ENCODE measurements around the gene MRGPRF.

Gene MRGPRF

DNA sequence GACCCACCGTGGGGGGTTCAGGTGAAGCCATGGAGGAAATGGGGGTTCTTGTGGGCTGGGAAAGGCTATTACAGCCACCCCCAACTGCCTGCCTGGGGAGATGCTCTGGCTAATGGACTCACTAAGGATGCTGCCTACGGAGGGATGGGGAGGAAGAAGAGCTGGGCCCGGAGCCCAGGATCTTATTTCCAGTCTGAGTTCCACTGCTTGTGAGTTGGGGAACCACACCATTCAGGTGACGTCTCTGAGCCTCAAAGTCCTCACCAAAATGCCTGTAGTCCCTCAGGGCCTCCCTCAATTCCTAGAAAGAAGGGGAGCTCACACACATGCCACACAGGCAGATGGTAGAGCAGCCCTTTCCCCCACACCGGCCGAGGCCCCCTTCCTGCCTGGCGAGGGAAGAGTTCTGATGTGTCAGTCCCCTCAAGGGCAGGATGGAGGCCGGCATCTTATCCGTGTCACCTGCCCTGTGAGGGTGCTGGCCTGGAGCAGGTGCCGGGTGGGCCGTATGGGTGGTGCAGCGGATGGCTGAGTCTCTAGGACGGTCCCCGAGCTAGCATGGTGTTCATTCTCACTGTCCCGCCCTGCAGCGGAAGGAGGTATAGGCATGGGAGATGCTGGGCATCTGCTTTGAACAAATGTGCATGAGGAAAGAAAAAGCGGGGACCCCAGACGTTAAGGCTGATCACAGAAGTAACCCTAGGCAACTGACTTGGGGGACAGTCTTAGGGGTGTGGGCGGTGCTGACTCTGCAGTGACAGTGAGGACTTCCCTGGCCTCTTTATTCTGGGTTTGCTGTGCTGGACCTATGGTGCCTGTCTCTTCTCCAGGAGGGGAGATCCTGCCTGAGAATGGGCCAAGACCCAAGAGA is 15.7 kb downstream of the MRGPRF start:
- TF ChIP-seq, protein P1, sequence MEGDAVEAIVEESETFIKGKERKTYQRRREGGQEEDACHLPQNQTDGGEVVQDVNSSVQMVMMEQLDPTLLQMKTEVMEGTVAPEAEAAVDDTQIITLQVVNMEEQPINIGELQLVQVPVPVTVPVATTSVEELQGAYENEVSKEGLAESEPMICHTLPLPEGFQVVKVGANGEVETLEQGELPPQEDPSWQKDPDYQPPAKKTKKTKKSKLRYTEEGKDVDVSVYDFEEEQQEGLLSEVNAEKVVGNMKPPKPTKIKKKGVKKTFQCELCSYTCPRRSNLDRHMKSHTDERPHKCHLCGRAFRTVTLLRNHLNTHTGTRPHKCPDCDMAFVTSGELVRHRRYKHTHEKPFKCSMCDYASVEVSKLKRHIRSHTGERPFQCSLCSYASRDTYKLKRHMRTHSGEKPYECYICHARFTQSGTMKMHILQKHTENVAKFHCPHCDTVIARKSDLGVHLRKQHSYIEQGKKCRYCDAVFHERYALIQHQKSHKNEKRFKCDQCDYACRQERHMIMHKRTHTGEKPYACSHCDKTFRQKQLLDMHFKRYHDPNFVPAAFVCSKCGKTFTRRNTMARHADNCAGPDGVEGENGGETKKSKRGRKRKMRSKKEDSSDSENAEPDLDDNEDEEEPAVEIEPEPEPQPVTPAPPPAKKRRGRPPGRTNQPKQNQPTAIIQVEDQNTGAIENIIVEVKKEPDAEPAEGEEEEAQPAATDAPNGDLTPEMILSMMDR (IDR thresholded peaks at IDR 0.05; ENCODE audit: low read depth, low read length): no peak
- no peak for DNase-seq

DNA sequence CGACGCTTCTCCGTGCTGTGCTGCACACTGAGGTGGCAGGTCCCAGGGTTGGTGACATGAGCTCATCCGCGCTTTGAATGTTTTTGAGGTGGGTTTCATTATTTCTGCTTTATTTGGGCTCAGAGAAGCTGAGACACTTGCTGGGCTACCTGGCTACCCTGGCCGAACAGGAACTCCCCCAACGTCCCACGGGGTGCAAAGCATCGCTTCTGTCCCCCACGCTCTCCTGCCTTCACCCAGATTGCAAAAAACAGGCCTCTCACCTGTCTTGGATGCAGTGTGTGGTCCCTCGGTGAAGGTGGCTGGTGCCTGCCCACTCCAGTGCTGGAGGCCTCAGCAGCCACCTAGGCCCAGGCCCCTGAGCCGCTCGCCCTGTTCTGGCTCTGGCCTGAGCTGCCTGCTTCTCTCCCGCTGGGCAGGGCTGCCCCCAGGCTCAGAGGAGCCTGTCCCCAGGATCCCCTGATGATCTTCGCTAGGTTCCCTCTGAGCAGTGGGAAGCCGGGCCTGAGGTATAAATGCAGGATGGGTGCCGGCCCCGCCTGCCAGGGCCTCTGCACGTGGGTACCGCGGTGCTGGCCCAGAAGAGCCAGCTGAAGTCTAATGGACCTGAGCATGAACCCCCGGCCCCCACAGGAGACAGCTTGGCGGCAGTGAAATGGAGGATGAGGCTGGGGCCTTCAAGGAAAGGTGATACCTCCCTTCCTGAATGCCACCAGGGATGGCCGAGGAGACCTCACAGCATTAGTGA is 16.5 kb downstream of the MRGPRF start:
- no peak overlapping the region for H3K27ac ChIP-seq
- H3K4me3 ChIP-seq (ENCODE audit: low read depth, low read length): no peak overlapping the region
- no peaks in the 10 kb centered on the region for H3K36me3 ChIP-seq
- no peaks in the 10 kb centered on the region for H3K27me3 ChIP-seq (ENCODE audit: insufficient read depth, low read depth, severe bottlenecking)
- H3K9me3 ChIP-seq (ENCODE audit: severe bottlenecking): no peaks in the 10 kb centered on the region
- TF ChIP-seq, protein P1 (IDR thresholded peaks at IDR 0.05; ENCODE audit: low read depth, low read length): no peak
- no peak for DNase-seq

More for the DNA sequence above, 15.7 kb downstream of the MRGPRF start:
- H3K9me3 ChIP-seq (ENCODE audit: severe bottlenecking): no peaks in the 10 kb centered on the region
- no peak overlapping the region for H3K27ac ChIP-seq
- H3K27me3 ChIP-seq (ENCODE audit: insufficient read depth, low read depth, severe bottlenecking): no peaks in the 10 kb centered on the region
- H3K36me3 ChIP-seq: no peaks in the 10 kb centered on the region
- H3K4me3 ChIP-seq (ENCODE audit: low read depth, low read length): no peak overlapping the region

DNA sequence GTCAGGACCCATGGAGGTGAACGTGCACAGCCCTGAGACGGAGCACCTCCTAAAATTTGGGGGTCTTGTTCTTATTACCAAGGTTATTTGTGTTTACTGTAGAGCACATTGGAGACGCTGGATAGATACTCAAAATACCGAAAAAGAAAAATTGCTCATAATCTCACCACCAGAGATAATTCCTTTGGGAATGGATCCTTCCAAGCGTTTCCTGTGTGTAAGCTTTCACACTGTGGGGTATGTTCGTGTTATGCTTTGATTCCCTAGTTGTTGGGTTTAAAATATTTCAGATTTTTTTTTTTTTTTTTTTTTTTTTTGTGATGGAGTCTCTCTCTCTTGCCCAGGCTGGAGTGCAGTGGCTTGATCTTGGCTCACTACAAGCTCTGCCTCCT is 18.2 kb downstream of the MRGPRF start:
- Histone ChIP-seq H3K36me3 (no peaks in the 10 kb centered on the region), H3K27ac (no peak overlapping the region), H3K9me3 (ENCODE audit: severe bottlenecking) (no peaks in the 10 kb centered on the region), H3K27me3 (ENCODE audit: insufficient read depth, low read depth, severe bottlenecking) (no peaks in the 10 kb centered on the region), H3K4me3 (ENCODE audit: low read depth, low read length) (no peak overlapping the region)
- TF ChIP-seq, protein P1 (IDR thresholded peaks at IDR 0.05; ENCODE audit: low read depth, low read length): no peak
- DNase-seq: no peak

DNA sequence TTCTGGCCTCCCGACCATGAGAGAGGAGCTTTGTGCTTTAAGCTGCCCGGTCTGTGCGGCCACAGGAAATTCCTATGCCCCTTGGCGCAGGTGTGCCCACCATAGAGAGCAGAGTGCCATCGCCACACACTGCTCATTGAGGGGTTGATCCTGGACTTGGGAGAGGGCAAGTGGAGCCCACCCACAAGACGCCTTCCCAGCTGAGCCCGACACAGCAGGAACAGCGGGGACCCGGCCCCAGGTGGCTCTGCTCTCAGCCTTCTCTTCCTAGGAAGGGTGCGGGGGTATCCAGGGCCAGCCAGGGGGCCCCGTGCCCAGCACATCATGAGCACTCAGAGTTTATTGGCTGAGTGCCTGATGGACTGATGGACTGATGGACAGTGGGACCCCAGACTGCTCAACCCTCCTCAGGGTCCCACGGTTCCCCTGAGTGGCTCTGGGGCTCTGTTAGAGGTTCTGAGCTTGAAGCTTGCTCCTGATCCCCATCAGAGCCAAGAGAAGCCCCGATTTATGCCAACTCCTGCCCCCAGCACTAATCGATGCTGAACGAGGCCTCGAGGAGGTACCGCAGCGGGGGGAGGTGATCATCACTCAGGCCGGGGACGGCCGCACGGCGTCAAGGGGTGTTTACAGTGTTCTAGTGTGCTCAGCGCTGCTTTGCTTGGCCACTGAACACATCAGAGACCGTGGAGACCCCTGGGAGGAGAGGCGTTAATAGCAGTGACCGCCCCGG is 18.7 kb downstream of the MRGPRF start:
- no peaks in the 10 kb centered on the region for H3K27me3 ChIP-seq (ENCODE audit: insufficient read depth, low read depth, severe bottlenecking)
- DNase-seq: no peak
- TF ChIP-seq, protein P1 (IDR thresholded peaks at IDR 0.05; ENCODE audit: low read depth, low read length): no peak
- H3K9me3 ChIP-seq (ENCODE audit: severe bottlenecking): no peaks in the 10 kb centered on the region
- no peaks in the 10 kb centered on the region for H3K36me3 ChIP-seq
- H3K4me3 ChIP-seq (ENCODE audit: low read depth, low read length): no peak overlapping the region
- H3K27ac ChIP-seq: no peak overlapping the region

DNA sequence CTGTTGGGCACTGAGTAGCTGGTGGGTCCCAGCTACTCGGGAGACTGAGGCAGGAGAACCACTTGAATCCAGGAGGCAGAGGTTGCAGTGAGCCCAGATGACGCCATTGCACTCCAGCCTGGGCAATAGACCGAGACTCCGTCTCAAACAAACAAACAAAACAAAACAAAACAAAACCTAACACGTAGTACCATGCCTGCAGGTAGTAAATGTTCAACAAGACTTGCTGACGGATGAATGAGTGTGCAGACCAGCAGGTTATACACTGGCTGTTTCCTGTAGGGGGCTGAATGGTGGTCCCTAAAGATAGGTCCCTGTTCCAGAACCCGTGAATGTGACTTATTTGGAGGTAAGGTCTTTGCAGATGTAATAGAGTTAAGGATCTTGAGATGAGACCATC is 19.5 kb downstream of the MRGPRF start:
- H3K27ac ChIP-seq: no peak overlapping the region
- no peak for DNase-seq
- no peaks in the 10 kb centered on the region for H3K27me3 ChIP-seq (ENCODE audit: insufficient read depth, low read depth, severe bottlenecking)
- TF ChIP-seq, protein P1 (IDR thresholded peaks at IDR 0.05; ENCODE audit: low read depth, low read length): no peak
- H3K36me3 ChIP-seq: no peaks in the 10 kb centered on the region
- H3K4me3 ChIP-seq (ENCODE audit: low read depth, low read length): no peak overlapping the region
- H3K9me3 ChIP-seq (ENCODE audit: severe bottlenecking): no peaks in the 10 kb centered on the region

Measured in WERI-Rb-1 (cell line).